NCI-H2196 treated with DMSO at 0.1 percent for 48 hours (cell line): ENCODE data around the gene CATSPERB.
"Not testable (repeated sequence)": the region's sequence is repeated elsewhere in the genome, so short reads cannot be mapped to it uniquely, and the experiment has no call there.

ENCODE experiments used
- DNase-seq: peaks from one replicate; lab custom pipeline; 2025; ENCODE audit not compliant: unreplicated experiment; lab: John Stamatoyannopoulos, UW

Gene CATSPERB

DNA sequence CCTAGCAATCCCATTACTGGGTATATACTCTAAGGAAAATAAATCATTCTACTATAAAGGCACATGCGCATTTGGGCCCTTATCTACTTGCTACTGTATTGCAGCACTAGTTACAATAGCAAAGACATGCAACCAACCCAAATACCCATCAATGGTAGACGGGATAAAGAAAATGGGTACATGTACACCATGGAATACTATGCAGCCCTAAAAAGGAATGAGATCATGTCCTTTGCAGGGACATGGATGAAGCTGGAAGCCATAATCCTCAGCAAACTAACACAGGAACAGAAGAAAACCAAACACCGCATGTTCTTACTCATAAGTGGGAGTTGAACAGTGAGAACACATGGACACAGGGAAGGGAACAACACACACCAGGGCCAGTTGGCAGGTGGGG lies 54.2 kb downstream of the CATSPERB start:
- DNase-seq = not testable (repeated sequence)

DNA sequence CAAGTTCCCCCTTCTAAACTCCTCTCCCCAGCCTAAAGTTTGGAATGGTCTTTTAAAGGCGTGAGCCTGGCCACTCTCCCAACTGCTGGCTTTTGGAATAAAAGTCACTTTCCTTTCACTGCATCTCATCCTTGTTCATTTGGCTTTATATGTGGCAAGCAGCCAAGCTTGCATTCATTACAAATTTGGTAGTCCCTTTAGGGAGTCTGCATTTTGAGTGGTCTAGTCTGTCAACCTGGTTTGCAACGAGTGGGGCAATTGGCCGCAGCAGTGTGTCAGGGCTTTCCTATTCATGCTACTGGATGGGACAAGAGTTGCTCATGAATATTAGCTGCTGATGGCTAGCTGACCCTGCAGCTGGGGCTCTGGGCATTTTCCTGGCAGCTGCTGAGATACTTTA lies 57.0 kb downstream of the CATSPERB start:
- no peak for DNase-seq

DNA sequence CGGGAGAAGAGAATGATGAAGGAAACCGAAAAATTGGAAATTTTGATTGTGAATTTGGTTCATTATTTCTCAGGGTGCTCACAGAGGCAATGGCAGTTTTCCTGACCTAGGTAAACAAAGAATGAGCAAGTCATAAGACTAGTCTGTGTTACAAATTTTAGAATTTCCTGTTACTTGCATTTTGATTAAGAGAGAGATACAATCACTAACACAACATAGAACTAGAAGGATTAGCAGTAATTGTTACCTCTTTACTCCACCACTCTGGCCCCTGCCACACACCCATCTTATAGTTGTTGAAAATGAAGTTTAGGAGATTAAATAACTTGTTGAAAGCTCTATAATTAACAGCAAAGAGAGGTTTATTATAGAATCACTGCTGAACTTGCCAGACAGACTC lies 62.0 kb downstream of the CATSPERB start:
- DNase-seq = no peak

DNA sequence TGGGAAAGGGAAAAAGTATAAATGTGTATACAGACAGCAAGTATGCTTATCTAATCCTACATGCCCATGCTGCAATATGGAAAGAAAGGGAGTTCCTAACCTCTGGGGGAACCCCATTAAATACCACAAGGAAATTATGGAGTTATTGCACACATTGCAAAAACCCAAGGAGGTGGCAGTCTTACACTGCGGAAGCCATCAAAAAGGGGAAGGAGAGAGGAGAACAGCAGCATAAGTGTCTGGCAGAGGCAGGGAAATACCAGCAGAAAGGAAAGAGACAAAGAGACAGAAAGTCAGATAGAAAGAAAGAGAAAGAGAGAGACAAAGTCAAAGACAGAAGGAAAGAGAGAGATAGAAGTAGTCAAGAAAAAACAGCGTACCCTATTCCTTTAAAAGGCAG lies 64.8 kb downstream of the CATSPERB start:
- not testable (repeated sequence) for DNase-seq

DNA sequence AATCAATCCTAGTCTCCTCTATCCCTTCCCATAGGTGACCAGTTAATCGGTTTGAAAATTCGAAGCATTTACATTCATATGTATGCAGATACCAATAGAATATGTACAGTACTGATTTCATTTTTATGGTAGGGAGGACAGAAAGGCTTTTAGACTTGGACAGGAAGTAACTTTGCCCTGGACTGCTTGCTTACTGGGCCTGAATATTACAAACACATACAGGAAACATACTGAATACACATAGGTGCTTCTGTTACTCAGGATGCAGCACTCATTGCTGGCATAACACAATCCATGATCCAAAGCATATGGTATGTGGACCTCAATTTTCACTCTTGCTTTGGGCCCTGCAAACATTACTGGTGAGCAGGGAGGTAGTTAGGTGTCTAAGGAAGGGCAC lies 71.1 kb downstream of the CATSPERB start:
- DNase-seq = no peak

DNA sequence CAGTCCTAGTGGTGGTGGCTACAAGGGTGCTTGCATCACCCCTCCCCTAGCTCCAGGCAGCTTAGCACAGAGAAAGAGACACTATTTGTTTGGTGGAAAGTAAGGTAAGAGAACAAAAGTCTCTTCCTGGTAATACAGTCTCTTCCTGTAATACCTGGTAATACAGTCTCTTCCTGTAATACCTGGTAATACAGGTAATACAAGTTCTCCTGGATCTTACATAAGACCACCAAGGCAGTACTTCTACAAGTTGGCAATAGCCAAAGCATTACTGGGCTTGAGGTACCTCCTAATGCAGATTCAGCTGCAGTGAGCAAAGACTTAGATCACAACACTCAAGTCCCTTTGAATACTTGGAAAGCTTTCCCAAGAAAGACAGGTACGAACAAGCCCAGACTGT lies 77.0 kb downstream of the CATSPERB start:
- no peak for DNase-seq

DNA sequence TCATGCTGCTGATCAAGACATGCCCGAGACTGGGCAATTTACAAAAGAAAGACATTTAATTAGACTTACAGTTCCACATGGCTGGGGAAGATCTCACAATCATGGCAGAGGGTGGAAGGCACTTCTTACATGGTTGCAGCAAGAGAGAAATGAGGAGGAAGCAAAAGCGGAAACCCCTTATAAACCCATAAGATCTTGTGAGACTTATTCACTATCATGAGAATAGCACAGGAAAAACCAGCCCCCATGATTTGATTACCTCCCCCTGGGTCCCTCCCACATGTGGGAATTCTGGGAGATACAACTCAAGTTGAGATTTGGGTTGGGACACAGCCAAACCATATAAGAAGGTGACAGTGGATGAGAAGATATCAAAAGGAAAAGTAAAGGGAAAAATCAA lies 78.4 kb downstream of the CATSPERB start:
- DNase-seq = no peak

DNA sequence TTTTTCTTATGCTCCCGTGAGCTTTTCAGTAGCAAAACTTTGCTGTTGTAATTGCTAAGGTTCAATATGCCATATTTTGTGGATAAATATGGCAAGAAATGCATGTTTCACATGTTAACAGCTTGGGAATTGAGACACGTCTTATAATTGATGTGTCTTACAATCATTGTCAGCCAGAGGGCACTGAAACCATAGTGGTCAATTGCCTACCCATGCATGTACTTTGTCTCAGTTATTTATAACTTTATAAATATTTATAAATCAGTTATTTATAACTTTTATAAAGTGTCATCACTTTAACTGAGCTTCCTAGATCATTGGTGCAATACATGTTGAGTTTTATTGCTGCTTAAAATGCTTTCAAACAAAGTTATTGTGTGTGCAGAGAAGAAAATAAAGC lies 82.0 kb downstream of the CATSPERB start:
- DNase-seq = no peak

DNA sequence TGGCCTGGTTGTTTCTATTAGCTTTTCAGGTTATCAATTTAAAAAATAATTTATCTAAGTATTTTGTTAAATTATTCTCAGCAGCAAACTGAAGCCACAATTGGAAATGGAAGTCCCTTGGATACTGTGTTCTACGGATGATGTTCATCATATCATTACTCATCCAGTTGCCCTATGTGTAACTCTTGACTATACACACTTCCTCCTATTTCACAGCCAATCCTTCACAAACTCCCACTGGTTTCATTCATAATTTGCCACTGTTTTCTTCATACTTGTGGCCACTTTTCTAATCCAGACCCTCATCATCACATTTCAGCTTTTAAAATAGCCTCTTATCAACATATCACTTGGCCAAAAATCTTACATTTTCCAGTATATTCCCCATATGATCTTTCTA lies 84.0 kb downstream of the CATSPERB start:
- no peak for DNase-seq

DNA sequence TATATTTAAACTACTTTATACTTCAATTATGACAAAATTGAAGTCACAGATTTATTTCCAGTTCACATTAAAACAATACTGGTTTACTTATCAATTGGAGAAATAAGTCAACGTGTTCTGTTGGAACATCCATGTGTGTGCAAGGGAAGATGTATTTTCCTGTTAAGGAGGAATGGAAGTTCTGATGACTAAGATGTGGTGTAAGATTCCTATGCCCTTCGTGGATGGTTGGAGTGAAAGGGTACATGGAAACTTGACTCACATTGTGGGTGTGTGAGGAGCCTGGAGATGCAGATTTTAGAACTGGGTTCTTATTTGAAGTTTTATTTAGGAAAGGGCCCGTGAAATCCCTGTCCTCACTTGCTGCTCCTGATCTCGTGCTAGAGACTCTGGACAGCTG lies 95.3 kb downstream of the CATSPERB start:
- no peak for DNase-seq

DNA sequence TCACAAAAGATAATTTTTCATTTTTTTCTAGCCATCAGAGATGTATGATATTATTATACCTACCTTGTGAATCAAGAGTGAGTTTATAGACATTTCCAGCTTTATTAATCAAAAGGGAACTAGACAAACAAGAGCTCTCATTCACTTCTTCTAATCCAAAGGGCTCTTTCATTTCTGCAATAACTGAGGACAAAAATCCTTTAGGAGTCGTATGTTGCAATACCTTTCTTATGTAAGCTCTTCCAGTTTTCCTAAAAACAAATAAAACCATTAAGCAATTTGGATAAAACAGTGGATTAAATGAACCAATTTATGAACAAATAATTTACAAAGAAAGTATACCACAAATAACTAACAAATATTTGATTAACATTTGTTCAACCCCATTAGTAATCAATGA lies 107.1 kb downstream of the CATSPERB start:
- no peak for DNase-seq

DNA sequence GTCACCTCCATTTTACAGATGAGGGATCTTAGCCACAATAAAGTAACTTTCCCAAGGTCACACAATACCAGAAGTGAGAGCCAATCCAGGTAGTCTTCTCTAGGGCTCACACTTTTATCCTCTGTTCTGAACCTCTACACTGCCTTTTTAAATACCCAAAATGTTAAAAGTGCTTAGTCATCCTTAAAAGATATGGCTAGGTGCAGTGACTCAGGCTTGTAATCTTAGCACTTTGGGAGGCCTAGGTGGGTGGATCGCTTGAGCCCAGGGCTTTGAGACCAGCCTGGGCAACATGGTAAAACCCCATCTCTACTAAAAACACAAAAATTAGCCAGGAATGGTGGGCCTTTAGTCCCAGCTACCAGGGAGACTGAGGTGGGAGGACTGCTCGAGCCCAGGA lies 117.7 kb downstream of the CATSPERB start:
- DNase-seq = no peak

DNA sequence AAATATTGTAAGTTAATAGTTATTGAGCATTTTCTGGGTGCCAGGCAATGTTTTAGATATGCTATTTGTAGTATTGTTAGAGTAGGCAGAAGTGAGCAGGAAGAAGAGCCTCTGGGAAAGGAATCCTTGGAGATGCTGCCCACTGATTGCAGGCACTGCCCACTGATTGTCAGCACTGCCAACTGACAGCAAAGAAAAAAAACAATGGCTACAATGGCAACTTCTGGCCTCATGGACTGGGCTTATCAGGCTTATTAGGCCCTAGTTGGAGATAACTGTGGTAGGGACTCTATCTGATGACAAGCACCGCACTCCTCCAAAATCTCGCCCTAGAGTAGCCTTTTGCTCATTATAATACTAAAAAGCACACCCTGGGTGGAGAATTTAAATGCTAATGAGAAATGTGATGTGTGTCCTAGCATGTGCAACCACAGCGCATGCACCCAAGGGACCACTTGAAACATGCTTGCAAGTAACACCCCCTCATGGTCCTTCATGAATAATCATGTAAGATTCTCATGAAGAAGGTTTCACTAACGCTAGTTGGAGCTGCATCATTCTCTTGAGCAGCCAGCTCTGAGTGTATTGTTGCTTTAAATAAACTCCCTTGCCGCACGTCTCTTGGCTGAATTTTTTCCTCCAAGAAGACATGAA lies 118.3 kb downstream of the CATSPERB start:
- DNase-seq = no peak

DNA sequence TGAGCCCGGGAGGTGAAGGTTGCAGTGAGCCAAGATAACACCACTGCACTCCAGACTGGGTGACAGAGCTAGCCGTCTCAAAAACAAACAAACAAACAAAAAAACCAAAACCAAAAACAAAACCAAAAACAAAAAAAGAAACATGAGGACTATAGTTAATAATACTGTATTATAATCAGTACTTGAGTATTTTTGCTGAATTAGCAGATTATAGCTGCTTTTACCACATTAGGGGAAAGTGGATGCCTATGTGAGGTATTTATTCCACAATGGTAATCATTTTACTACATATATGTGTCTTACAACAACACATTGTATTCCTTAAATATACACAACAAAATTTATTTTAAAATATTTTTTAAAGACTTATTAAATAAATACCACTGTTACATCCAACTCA lies 120.4 kb downstream of the CATSPERB start:
- DNase-seq = no peak

DNA sequence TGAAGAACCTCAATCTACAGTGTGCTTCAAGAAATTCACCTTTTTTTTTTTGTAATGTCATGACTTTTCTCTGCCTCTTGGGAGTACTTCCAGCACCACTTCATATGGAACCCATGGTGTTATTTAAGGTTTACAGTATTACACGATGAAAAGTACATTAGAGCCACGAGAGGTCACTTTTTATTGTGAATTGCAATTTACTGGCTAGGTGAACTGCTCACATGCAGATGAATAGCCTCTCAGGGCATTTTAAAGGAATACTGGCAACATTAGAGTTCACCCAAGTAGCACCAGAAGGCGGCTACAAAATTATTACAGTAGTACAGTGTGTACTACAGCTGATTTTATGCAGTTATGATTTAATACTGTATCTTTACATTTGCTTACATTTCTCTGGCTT lies 122.7 kb downstream of the CATSPERB start:
- DNase-seq = no peak

DNA sequence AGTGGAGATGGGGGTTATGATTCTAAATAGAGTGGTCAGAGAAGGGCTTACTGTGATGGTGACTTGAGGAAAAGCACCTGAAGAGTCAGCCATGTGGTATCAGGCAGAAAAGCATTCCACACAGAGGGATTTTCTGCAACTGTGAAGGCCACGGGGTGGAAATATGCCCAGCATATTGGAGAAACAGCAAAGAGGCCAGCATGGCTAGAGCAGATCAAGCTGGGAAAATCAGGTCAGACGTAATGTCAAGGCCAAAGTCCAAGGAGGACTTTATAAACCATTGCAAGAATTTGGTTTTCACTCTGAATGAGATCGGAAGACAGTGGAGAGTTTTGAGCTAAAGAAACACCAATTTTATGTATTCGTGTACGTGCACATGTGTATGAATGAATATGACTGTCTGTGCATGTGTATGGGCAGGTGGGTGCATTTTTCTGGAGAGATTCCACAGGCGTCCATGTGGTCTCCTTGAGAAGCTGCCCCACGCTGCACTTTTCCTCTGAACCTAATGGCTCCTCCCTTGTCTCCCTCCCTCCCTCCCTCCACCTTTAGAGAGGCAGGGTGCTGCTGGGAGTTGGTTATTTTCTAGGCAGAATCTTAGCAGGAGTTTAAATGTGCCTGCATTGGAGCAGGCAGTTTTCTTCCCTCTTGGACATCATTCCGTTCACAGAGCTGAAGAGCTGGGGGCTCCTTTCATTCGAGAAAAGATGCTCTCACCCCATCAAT lies 124.4 kb downstream of the CATSPERB start:
- DNase-seq = no peak

DNA sequence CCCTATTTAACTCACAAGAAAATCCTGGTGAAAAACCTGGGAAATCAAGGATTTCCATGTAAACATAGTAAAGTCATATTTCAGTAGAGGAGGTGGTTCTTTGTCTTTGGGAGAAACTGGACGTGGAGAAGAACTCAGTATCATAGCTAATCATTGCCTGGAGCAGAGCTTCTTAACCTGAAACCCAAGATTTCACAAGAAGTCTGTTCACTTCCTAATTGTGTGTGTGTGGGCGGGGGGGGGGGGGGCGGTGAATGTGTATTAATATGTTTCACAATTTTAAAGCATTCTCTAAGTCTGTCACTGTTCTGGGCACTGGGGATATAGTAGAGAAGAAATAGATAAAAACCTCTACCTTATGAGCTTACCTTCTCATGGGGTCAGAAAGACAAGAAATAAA lies 125.0 kb downstream of the CATSPERB start:
- DNase-seq = no peak

DNA sequence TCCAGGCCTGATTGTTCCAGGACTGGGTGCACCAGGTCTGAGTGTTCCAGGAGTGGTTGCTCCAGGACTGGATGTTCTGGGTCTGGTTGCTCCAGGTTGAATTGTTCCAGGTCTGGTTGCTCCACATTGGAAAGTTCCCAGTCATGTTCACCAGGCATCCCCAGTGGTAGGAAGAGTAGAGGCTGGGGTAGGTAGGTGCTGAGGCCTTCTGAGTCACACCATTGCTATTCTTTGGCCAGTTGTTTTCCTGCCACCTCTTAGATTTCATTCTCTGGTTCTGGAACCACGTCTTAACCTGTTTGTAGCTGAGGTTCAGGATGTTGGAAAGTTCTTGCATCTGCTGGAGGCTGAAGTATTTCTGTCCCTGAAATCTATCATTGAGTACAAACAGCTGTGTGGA lies 127.3 kb downstream of the CATSPERB start:
- not testable (repeated sequence) for DNase-seq

DNA sequence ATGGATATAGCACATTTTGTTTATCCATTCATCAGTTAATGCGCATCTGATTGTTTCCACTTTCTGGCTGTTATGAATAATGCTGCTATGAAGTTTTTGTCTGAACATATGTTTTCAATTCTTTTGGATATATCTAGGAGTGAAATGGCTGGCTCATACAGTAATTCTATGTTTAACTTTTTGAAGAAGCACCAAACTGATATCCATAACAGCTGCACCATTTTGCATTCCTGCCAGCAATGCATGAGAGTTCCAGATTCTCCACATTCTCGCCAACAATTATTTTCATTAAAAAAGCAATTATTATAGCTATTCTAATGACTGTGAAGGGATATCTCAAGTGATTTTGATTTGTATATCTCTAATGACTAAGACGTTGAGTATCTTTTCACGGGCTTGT lies 131.9 kb downstream of the CATSPERB start:
- DNase-seq = no peak

DNA sequence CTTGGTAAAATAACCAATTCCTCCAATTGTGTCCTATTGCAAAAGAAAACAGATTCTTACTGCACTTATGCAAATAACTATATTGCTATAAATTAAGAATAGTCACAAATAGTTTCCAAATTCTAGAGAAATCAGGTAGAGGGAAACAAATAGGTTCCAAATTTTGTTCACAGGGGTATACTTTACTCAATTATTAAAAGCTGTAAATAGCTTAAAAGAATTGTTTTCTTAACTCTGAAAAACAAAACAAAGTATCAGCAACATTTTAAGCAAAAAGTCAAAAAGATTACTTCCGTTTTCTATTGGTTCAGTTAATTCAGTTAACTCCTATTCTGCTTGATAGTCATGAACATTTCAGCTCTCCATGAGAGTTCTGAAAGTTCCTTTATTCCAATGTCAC lies 136.2 kb downstream of the CATSPERB start:
- DNase-seq = no peak

DNA sequence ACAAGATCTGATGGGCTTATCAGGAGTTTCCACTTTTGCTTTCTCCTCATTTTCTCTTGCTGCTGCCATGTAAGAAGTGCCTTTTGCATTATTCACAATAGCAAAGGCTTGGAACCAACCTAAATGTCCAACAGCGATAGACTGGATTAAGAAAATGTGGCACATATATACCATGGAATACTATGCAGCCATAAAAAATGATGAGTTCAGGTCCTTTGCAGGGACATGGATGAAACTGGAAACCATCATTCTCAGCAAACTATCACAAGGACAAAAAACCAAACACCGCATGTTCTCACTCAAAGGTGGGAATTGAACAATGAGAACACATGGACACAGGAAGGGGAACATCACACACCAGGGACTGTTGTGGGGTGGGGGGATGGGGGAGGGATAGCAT lies 137.9 kb downstream of the CATSPERB start:
- not testable (repeated sequence) for DNase-seq

DNA sequence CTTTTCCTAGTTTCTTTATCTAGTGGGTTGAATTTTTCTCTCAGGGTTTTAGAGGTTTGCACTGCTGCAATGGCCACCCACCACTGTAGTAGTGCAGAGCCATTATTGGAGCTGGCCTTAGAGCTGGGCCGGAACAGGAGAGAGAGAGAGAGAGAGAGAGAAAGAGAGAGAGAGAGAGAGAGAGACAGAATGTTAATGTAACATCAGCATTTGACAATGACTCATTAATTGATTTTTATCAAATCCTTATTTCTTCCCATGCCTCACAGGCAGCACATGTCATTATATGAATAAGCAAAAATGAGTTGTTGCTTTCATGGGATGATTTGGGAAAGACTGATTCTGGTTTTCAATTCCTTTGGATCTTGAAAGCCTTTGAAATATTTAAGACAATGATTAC lies 145.5 kb downstream of the CATSPERB start:
- DNase-seq = no peak

DNA sequence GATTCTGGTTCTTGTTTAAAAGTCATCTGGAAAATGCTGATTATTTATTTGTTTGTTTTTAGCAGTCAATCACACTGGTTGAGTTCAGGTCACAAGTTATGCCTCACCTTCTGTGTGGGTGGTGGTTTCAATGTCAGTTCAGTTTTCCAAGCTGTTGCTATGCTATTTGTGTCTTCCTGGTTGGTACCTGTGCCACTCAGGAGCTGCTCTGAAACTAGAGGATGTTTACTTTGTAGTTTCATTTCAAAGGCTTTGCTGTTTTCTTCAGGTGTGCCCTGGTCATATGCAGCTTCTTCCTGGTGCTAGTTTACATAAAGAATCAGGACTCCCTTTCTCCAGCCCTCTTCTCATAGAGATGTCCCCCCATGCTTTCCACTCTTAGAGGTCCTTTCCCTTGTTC lies 146.0 kb downstream of the CATSPERB start:
- no peak for DNase-seq
